ENCODE data around the gene PLA2R1. TPM values are rescaled to one million over a fixed set of nuclear protein-coding genes. Genes with fewer than 3 reads are reported as not detected.

Gene PLA2R1
- total and polyA plus RNA-seq, 9 donors: 9.9 to 33.8 (median 20.4) TPM

DNA sequence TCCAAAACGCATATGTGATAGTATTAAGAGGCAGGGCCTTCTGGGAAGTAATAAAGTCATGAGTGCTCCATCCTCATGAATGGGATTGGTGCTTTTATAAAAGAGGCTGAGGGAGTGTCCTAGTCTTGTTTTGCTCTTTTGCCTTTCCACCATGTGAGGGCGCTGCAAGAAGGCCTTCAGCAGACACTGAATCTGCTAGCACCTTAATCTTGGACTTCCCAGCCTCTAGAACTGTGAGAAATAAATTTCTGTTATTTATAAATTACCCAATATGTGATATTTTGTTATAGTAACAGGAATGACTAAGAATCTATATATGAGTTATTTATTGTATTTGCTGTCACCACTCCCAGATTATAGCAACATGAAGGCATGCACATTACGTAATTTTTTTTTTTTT is 63.5 kb downstream of the PLA2R1 start:
- no peak for TF ChIP-seq CTCF (IDR thresholded peaks at IDR 0.05)
- no peak for TF ChIP-seq POLR2A (IDR thresholded peaks at IDR 0.05)
- TF ChIP-seq EP300 (IDR thresholded peaks at IDR 0.05): no peak
- intact Hi-C loops (cut with DNase I): no loop called here
- Histone ChIP-seq H3K9me3 (no peaks in the 10 kb centered on the region), H3K27ac (no peak overlapping the region), H3K4me1 (ENCODE audit: insufficient read depth) (no peaks in the 10 kb centered on the region), H3K27me3 (no peaks in the 10 kb centered on the region), H3K36me3 (no peaks in the 10 kb centered on the region), H3K4me3 (no peak overlapping the region)
- WGBS, 3 donors: 92 to 95% (median 93%) methylated on average over 3 of the region's 3 CpGs
- no peak for DNase-seq

- Histone ChIP-seq H3K27ac (no peak overlapping the region), H3K4me1 (ENCODE audit: insufficient read depth) (no peaks in the 10 kb centered on the region), H3K36me3 (no peaks in the 10 kb centered on the region), H3K4me3 (no peak overlapping the region), H3K27me3 (no peaks in the 10 kb centered on the region), H3K9me3 (no peaks in the 10 kb centered on the region)
- WGBS, 3 donors: 95 to 99% (median 96%) methylated on average over 2 of the region's 2 CpGs
- no peak for TF ChIP-seq POLR2A (IDR thresholded peaks at IDR 0.05)
- DNase-seq: no peak
- intact Hi-C loops (cut with DNase I): no loop called here
These were observed 64.2 kb downstream of the PLA2R1 start for GRCh38 chr2:159998243-159998642.

GRCh38 chr2:159996792-159997546 is 65.4 kb downstream of the PLA2R1 start:
- no peaks in the 10 kb centered on the region for H3K4me1 ChIP-seq (ENCODE audit: insufficient read depth)
- intact Hi-C loops (cut with DNase I): no loop called here
- H3K9me3 ChIP-seq: no peaks in the 10 kb centered on the region
- DNase-seq: no peak
- no peak overlapping the region for H3K27ac ChIP-seq
- WGBS, 3 donors: 29 to 38% (median 31%) methylated on average over 3 of the region's 3 CpGs
- TF ChIP-seq EP300 (IDR thresholded peaks at IDR 0.05): no peak
- H3K27me3 ChIP-seq: no peaks in the 10 kb centered on the region
- no peak overlapping the region for H3K4me3 ChIP-seq
- H3K36me3 ChIP-seq: no peaks in the 10 kb centered on the region

DNA sequence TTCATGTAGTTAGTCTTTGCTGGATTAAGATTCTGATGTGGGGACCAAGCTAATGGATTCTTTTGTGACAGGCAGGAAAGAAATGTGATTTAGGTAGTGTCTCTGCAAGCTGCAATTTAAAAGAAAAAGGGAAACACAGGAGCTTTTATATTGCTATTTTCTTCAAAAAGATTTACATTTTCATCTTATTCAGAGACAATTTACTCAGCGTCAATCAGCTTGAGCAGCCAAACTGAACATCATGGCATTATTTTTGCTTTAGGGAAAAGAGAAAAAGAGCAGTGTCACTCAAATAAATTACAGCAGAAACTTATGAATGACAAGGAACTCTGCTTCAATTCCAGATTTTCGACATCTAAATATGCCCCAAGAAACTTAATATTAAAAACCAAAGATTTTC is 67.4 kb downstream of the PLA2R1 start:
- no peak for DNase-seq
- Histone ChIP-seq H3K27me3 (no peaks in the 10 kb centered on the region), H3K36me3 (no peaks in the 10 kb centered on the region), H3K9me3 (no peaks in the 10 kb centered on the region), H3K4me1 (ENCODE audit: insufficient read depth) (no peaks in the 10 kb centered on the region), H3K27ac (no peak overlapping the region), H3K4me3 (no peak overlapping the region)
- 92 to 100% (median 96%) methylated on average over 2 of the region's 2 CpGs for WGBS, 3 donors
- intact Hi-C loops (cut with DNase I): no loop called here
- TF ChIP-seq CTCF (IDR thresholded peaks at IDR 0.05) (no peak), EP300 (IDR thresholded peaks at IDR 0.05) (no peak), POLR2A (IDR thresholded peaks at IDR 0.05) (no peak)

GRCh38 chr2:159989249-159989648 is 73.2 kb downstream of the PLA2R1 start:
- Histone ChIP-seq H3K27ac (no peak overlapping the region), H3K4me1 (ENCODE audit: insufficient read depth) (no peaks in the 10 kb centered on the region), H3K27me3 (no peaks in the 10 kb centered on the region), H3K9me3 (no peaks in the 10 kb centered on the region), H3K36me3 (no peaks in the 10 kb centered on the region), H3K4me3 (no peak overlapping the region)
- TF ChIP-seq CTCF (IDR thresholded peaks at IDR 0.05): no peak
- no peak for TF ChIP-seq POLR2A (IDR thresholded peaks at IDR 0.05)
- TF ChIP-seq EP300 (IDR thresholded peaks at IDR 0.05): no peak
- intact Hi-C loops (cut with DNase I): no loop called here
- WGBS, 3 donors: 93 to 95% (median 93%) methylated on average over 4 of the region's 4 CpGs
- DNase-seq: no peak

Data from ovary (tissue), 9 donors.